Activated T-cell treated with anti-CD3 and anti-CD28 coated beads for 4 hours (primary cell): Measurements from ENCODE around the gene EZH1.
"Not testable (repeated sequence)": the region's sequence is repeated elsewhere in the genome, so short reads cannot be mapped to it uniquely, and the experiment has no call there.

Source experiments
- DNase-seq: peaks from one replicate; pipeline ENCODE4 v3.0.0-alpha.2; 2020

The EZH1 gene

DNA sequence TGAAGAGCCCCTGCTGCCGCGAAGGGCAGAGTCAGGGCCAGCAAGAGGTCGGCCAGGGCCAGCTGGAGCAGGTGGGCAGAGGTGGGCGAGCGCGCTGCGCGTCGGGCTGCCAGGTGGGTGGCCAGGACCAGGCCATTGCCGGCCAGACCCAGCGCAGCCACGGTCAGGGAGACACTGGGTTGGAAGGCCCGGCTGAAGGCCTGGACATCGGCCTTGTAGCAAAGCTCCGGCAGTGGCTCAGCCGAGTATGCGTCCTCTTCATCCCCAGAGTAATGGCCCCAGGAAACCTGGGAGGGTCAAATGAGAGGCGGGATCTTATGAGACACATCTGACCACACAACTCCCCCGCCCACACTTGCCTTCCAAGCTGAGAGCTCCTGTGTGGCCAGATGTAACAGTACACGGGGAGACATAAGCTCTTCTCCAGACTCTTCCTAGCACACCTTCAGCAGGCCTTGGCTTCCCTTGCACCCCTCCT, 64.5 kb downstream of the EZH1 start:
- no peak for DNase-seq

DNA sequence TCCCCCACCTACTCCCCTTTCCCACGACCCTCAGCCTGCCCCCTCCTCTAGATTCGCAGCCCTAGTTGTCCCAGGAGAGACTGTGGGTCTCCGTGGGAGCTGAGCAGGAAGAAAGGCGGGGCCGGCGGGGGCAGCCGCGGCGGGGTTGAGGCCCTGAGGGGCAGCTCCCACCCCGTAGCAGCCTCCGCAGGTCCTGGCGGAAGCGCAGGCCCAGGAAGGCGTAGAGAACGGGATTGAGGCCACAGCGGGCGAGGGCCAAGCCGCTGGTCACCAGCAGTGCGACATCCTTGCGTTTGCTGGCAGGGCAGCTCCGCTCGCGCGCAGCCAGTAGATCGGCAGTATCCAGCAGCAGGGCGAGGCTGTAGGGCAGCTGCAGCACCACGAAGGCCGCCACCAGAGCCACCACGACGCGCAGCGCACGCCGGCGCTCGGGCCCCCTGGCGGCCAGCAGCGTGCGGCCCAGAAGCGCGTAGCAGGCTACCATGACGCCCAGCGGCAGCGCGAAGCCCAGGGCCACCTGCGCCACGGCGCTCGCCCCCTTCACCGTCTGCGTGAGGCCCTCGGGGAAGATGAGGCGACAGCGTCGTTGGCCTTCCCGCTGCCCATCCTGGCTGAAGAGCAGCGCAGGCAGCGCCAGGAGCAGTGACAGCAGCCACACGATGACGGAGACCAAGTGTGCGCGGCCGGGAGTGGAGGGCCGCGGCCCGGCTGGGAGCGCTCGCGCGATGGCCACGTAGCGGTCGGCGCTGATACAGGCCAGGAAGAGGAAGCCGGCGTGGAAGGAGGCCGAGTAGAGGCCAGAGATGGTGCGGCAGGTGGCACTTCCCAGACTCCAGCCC, 65.1 kb downstream of the EZH1 start:
- DNase-seq: no peak

DNA sequence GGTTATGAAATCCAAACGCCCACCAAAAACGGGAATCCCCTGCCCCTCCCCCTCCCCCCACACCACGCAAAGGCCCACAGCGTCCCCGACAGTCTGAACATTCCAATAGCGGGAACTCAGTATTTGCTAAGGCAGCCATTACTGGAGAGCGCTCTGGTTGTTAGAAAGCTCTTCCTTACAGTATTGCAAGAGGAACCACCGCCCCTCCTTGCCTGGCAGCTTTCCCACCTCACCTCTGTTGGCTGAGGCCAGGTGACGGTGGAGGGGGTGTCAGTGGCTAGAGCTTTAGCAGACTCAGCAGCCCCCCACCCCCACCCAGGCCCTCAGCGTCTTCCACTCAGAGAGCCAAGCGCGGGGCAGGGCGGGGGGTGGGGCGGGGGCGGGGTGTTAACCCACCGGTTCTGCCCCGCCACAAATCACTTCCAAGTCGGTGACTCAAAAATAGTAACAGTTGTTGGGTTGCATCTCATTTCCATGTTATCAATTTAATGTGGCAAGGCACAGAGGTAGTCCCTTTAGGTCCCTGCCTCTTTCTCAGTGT, 65.8 kb downstream of the EZH1 start:
- no peak for DNase-seq

DNA sequence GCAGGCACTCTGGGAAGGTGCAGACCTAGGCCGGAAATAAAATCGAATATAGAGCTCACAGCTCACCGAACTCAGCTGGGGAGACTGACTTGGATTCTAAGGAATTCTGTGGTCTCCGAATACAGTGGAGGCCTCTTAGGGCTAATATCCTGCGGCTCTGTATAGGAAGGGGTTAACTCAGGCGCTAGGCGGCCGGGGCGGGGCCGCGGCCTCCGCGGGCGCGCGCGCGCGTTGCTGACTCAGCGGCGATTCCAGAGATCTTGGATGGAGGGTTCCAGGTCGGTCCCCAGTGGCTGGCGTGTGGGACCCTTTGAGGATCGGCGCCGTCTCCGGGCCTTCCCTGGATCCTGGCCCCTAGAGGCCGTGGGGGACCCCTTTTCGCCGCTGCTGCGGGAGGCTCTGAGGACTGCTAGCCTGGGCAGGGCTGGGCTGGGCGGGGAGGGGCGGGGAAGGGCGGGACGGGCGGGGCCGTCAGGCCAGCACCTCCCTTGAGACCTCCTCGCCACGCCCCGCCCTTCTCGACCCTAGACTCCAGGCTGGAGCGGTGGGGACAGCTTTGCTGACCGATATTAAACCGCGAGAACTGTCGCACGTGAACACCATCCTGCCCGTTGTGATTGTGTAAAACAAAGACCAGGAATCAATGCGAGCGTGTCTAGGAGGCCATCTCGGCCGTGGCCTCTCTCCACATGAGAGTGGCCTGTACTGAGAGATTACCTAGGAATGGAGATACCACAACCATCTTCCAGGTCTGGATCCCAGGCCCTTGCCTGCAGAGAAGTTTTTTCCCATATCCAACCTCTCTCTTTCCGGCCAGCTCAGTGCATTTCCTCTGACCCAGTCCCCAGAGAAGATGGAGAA, 66.7 kb downstream of the EZH1 start:
- peak; percentile 63 for DNase-seq

DNA sequence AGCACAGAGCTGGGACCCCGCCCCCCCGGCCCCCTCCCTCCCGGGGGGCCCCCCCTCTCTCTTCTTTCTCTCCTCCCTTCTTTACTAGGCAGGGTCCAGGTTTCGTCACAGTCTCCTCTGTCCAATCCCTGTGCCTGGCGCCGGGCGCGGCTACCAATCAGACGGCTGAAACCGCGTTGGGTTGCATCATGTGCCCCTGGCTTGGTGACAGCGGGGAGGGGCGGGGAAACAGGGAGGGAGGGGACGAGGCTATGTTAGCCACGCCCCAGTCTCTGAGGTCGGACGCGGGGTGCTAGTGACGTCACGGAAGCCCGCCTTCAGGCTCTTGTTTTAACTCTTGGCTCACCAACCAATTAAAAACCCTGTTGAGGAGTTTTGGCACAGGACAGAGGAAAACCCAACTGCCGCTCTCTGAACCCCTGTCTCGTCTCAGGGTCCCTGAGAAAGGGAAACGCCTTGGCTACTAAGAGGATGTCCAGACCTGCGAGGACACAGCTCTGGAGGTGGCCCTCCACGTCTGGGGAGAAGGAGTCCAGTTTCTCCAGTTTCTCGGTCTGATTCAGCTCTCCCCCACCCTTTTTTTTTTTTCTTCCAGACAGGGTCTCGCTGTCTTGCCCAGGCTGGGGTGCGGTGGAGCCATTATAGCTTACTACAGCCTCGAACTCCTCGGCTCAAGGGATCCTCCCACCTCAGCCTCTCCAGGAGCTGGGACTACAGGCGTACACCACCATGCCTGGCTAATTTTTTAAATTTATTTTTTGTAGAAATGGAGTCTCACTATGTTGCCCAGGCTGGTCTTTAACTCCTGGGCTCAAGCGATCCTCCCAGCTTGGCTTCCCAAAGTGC, 67.6 kb downstream of the EZH1 start:
- peak; percentile 99 for DNase-seq

DNA sequence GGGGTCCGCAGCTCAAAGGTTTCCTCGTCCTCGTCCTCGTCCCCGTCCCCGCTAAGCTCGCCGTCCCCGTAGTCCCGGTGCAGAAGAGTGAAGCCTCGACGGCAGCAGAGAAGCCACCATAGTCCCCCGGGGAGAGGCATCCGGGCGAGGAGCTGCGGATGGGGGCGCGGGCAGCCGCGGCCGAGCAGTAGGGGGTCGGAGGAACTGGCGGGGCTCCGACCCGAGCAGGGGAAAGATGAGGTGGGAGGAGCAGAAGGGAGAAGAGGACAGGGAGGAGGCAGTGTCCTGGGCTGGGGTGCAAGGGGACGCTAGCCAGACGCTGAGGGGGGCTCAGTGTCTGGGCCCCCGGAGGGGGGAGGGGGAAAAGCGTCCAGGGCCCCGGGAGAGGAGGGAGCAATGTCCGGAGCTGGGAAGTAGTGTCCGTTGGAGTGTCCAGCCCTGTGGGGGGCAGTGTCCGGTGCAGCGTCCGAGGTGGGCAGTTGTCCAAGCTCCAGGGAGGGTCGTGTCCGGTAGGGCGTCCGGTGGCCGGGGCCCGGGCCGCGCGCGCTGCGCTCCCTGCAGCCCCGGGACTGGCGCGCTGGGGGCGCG, 68.3 kb downstream of the EZH1 start, which contains the start of gene PLEKHH3:
Gene PLEKHH3 (minus strand): TSS at position 571 of the 588 bp plus-strand sequence. CDS start 431 bp downstream, at position 140.
- DNase-seq: no peak

DNA sequence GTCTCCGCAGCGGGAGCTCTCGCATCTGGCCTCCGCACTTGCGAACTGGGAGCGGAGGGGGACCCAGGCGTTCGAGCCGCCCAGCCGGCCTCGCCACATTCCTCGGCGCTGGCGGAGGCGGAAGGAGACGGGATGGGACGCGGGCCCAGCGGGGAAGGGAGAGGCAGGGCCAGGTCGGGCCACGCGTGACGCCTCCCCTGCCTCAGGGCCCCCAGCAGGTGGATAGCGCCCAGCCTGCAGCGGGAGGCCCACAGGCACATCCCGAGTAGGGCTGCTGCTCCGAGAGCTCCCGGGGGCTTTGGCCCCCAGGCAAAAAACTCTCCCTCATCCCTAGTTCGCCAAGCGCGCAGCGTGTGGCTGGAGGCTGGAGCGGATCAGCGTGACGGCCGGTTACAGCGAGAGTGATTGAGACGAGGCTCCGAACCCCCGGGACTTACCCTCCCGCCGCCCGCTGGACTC, 68.8 kb downstream of the EZH1 start:
- DNase-seq: no peak

DNA sequence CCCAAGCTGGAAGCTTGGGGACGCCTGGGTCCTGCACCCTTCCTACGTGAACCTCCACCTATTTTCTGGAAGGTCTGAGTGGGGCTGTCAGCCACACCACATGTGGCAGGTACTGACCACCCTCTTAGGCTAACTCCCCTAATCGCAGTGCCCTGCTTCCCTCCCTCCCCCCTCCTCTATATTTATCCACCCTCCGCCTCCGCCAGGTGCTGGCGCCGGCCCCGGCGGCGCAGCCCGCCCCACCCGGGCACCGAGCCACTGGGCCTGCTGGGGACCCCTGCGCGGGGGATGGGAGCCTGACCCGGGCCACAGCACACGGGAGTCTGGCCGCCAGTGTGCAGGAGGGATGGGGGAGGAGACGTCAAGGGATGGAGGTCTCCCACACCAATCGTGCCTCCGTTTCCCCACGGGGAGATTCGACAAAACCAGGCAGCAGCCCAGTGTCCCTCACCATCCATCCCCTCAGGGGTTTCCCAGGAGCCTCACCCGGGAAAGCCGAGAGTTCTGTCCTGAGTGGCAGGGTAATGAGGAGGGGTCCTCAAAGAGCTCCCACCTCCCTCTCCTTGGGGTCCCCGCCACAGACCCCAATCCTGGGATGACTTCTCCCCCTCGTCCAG, 69.4 kb downstream of the EZH1 start:
- no peak for DNase-seq

DNA sequence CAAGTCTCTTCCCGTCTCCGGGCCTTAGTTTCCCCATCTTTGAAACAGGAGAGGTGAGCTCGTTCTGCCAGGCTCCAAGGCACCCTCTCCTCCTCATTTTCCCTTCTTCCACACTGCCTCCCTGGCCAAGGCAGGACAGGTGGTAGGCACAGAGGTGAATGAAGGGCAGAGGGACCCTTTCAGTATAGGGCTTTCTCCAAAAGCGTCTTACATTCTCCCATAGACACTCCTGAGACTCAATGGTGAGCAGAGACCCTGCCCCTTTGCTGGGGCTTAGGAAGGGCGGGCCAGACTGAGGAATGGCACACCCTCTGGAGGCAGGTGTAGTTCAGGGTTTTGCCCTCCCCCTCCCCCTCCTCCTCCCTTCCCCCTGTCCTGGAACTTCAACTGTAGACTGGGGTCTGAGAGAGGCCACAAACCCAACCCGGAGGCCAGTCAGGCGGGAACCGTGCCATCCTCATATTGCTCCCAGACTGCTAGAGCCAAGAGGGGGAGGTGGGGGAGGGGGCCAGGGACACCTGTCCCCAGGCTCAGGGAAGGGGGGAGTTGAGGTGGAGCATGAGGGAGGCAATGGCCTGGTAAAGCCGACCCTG, 70.0 kb downstream of the EZH1 start:
- no peak for DNase-seq

DNA sequence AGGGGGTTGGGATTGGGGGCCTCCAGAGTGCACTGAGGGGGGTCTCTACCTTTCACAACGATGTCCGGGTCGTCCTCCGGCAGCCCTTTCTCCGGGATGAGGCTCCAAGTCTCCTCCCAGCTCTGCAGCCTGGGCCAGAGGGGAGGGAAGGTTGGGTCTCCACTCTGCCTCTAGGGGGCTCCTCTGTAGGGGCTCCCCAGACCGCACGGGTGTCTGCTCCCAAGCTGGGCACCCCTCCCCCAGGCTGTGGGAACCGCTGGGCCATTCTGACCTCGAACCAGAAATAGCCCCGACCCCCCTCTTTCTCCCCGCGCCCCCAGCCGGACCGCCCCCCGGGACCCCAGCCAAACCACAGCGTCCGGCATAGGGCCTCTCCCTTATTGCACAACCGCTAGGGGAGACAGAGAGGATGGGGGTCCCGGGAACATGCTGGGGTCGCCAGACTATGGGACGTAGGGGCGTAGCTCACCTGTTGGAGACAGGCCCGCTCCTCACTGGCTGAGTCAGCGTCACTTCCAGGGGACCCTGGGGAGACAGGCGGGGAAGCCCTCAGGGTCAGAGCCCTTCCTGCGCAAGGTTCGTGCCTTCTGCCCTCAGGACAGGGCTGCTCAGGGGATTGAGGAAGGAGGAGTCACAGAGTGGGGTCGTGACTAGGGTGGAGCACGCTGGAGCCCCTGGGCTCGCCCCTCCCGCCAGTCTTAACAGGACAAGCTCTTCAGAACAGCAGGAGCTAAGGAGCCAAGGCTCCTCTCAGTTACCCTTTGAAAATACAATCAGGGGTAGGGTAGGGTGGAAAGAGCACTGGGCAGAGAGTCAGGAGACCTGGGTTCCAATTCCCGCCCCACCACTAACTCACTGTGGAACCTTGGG, 70.7 kb downstream of the EZH1 start:
- DNase-seq: no peak

DNA sequence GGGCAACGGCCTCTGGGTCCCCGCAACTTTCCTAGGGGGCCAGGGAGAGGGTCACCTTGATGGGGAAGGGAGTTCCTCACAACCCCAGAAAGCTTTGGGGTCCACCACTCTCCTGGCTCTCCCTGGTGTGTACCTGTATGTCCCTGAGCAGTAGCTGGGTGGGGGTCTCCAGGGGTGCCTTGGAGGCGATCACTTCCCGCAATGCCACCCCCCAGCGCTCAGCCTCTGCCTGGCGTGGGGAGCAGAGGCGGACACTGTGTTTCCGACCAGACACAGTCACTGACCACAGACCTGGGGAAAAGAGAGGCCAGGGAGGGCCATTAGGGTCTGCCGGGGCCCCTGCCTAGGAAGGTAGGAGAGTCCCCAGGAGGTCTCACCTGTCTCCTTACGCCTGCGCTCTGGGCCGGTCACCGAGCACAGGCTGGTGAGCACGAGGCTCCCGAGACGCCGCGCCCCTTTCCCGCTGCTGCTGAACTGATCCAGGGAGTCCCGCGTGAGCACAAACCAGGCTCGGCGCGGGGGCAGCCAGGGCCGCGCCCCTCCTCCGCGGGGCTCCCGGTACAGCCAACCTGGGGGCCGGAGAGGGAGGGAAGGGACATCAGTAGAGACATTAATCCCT, 71.5 kb downstream of the EZH1 start:
- no peak for DNase-seq

DNA sequence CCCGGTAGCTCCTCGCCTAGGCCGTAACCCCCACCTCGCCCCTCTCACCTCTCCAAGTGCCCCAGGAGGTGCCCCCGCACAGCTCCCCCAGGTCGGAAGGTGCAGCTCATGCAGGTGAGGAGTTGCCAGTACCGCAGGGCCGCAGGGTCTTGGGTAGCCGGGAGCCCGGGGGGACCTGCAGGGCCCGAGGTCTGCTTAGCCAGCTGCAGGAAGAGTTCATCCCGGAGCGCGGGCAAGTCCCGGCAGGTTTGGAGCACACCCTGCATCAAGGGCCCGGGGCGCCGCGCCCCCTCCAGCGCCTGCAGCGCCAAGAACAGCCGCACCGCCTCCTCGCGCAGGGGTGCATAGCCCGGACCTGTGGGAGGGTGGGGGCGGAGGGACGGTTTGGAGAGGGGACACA, 72.8 kb downstream of the EZH1 start:
- DNase-seq: no peak

DNA sequence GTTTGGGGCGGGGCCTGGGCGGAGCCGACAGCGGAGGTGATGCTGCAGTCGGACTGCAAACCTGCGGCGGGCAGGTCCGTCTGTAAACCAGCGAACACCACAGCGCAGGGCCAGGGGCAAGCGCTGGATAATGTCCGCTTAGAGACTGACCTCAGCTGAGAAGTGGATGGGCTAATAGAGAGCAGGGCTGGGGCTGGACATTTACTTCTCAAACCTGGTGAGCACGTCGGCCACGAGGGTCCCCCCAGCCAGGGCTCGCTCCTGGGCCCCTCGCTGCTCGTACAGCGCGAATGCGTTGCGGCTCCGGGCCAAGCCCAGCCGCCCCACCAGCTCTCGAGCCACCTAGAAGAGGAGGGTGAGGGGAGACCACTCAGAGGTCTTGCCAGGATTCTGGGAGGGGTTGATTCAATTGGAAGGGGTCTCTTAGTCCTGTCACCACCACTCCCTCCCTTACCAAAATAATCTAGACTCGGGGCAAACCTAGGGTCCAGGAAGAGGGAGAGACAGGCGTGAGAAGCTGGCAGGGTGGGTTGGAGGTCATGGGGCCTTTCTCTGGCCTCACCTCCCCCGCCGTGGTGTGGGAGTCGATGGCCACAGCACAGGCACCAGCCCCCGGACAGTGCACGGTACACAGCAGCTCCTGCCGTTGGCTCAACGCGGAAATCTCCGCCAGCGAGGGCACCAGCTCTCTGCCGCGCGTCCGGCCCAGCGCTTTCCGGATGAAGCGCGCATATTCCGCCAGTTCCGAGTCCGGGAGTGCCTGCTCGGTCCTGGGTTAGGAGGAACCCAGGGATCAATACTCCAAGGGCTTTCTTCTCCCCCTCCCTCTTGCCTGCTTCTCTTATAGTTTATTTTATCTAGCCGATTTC, 73.8 kb downstream of the EZH1 start:
- DNase-seq: no peak

DNA sequence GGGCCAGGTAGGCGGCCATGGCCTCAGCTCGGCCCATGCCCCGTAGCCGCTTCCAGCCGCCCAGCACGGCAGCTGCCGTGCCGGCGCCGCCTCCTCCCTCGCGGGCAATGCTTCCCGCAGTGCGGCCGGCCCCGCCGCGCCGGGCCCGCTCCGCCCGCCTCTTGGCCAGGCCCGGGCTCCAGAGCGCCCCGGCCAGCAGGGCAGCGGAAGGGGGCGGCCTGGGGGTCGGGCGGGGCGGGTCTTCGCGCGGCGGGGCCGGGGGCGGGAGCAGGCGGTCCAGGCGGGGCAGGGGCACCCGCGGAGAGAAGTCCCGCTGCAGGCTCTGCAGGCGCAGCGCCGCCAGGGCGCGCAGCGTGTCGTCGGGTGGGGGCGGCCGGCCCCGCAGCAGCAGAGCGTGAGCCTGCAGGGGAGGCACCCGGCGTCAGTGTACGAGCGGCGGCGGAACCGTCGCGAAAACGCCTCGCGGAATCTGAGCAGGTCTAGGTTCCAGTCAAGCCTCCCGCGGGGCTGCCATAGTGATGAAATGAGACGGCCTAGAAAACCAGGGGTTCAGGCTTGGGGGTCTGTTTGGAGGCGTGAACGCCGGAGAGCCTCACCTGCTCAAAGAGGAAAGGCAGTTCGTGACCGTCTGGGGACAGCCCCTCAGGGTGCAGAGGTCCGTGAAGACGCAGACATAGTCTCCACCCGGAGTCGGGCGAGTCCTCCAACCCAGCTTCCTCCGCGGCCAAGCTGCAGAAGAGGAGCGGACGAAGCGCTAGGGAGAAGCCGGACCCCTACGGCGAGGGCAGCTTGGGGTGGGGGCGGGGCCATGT, 74.7 kb downstream of the EZH1 start:
- no peak for DNase-seq

DNA sequence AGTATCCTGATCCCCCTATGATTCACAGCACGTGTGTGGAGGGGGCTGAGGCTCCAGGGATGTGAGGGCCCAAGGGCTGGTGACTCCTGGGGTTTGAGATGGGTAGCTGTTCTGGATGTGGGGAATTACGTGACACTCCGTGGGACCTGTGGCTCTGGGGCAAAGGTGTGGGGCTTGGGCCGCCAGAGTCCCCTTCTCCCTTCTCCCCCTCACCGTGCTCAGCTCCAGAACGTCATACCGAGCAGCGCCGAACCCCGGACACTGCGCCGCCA, 75.2 kb downstream of the EZH1 start:
- no peak for DNase-seq

DNA sequence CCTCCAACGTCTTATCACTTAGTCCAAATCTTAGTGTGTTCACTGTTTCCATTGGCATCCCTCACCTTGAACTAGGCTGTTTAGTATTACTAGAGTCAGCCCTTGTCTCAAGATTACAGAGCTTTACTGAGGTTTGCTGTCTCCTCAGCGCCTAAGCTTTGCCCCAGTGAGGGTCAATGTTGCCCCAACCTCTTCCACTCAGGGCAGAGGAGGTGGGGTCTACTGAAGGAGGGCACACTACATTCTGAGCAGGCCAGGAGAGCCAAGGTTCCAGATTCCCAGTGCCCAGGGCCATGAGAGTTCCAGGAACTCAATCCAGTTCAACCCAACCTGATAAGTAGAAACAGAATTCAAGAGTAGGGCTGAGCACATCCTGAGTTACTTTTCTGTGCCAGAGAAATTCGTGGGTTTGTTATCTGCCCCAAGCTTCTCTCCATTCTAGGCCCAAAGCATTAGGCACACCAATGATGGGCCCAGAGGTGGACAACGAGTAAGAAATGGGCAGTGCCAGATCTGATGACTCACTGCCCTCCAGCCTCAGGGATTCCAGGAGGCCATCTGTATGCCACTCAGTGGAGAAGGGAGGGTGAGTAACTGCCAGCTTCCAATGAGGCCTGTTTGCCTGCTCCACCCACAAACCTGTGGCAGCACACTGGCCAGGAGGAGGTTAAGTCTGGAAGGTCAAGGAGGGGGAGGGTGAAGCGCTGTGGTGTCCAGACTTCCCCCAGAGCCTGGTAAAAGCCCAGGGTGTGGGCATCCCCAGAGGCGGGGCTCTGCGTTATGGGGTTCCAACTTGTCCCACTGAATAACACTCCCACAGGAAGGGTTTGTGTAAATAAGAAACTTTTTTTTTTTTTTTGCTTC, 77.5 kb downstream of the EZH1 start:
- DNase-seq: no peak

DNA sequence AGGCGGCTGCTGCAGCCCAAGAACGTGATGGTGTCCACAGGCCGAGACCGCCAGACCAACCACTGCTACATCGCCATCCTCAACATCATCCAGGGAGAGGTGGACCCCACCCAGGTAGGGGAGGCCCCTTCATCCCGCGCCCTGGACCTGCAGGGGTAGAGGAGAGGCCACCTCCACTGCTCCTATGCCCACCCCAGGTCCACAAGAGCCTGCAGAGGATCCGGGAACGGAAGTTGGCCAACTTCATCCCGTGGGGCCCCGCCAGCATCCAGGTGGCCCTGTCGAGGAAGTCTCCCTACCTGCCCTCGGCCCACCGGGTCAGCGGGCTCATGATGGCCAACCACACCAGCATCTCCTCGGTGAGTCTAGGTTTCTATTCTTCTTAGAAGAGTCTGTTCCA, 78.7 kb downstream of the EZH1 start:
- not testable (repeated sequence) for DNase-seq
